Fibroblast of skin of scalp (primary cell): ENCODE data around the gene CCL1.

Experiments
- DNase-seq: peaks from one replicate; pipeline ENCODE4 v3.0.0-alpha.2; 2013

Gene CCL1

DNA sequence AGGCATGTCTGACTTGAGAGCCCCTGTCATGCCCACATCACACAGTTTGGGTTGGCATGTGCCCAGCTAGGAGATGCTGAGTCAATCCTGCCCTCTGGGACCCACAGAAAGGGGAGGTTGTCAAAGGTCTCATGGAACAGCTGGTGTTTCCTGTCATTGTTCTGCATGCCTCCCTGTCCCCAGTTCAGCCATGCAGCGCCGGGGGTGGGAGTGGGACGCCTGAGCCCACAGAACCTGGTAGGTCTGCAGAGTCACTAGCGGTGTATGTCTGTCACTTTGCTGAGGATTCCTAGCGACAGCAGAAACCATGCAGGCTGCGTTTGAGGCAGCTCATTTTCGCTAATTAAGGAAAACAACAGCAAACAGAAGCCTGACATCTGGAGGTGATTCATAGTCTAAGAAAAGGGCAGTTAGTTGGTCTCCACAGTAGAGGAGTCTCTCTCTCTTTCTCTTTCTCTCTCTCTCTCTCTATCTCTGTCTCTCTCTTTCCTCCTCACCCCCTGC, 19.6 kb upstream of the CCL1 start:
- peak; percentile 17 for DNase-seq

DNA sequence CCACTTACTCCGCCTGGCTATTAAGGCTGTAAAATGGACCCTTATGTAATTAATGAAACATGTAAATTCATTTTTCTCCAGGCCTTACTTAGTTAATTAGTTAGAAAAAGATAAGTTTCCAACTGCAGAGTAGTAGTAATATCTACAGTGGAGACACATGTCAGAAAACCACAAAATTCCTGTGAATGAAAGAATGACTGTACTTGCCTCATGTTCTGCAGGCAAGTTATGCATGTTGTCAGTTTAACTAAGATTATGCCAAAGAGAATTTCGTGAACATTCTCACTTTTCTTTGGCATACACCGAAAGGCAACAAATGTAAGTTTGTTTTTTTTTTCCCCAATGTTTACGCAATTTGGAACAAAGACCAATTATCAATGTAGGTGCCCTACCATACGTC, 16.8 kb upstream of the CCL1 start:
- peak; percentile 22 for DNase-seq

DNA sequence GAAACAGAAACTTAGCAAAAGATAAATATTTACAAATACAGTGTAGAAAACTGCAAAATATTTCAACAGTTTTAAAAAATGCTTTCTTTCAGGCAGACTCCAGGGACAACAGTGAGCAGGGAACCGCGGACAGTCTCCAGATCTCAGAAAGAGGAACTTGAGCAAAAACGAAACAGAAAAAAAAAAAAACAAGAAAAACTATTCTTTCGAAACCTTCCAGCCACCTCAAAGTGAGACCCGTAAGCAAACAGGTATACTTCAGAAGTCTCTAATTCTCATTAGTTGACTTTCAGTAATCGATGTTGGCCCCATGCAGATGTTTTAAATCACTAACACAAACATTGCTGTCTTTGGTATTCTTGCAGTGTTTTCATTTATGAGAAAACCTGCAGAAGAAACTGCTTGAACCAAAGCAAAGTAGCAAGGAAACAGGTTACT, 15.7 kb upstream of the CCL1 start:
- DNase-seq = no peak

DNA sequence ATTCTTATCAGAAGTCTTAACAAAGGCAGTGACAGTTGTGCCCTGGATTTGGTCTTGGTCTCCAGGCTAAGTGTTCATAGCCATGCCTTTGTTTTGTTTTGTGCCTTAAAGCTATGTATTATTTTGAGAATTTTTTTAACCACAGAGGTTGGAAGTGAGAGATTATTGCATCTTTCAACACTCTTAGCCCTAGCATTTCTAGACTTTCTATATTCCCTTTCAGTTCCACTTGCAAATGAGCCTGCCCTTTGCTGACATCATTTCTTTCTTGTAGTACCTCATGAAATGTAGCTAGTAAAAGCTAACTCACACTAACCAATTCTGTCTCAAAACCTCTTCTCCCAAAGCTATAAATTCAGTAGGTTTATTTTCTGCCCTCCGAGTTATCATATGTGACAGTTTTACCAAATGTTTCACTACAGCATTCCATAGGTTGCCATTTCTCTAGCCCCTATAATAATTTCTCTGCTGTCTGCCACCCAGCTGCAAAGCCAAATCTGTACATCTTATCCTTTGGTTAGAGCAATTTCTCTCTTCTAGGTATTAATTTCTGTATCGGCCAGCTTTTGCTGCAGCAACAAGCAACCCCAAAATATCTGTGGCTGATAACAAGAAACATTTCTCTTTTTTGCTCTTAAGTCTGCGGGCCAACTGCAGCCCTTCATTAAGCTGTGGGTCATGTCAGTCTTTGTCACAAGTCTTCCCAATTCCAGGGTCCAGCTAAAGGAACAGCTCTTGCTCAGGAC, 14.2 kb upstream of the CCL1 start:
- no peak for DNase-seq

DNA sequence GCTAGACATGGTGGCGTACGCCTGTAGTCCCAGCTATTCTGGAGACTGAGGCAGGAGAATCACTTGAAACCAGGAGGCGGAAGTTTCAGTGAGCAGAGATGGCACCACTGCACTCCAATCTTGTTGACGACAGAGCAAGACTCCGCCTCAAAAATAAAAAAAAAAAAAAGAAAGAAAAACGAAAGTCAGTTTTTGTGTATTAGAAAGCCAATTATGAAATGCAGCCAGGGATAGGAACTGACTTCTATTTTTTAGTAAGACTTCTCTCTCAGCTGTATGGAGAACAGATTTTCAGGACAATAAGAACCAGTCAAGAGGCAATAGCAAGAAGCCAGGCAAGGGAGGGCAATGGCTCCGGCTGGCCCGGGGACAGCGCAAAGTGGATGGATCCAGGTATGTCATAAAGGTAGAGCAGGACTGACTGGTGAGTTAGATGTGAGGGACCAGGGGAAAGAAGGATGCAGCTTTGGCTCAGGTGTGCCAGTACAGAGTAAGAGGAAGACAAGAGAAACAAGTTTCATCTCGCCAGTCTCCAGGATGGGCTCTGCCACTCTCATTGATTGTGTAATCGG, 12.5 kb upstream of the CCL1 start:
- DNase-seq = no peak

DNA sequence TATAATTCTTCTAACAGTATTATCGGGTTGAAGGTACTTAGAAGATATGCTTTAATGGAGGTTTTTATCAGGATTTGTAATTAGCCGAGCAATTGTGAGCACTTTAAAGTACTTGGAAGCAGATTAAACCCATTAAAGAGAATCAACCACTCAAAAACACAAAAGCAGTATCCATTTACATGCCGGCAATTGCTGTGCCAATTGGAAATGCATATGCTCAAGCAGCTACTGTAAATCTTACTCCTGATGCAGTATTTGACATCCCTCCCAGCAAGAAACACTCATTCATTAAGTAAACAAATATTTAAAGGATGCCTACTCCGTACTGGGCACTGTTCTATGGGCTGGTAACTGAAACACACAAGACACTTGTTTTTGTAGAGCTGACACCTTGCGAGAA, 11.4 kb upstream of the CCL1 start:
- no peak for DNase-seq

DNA sequence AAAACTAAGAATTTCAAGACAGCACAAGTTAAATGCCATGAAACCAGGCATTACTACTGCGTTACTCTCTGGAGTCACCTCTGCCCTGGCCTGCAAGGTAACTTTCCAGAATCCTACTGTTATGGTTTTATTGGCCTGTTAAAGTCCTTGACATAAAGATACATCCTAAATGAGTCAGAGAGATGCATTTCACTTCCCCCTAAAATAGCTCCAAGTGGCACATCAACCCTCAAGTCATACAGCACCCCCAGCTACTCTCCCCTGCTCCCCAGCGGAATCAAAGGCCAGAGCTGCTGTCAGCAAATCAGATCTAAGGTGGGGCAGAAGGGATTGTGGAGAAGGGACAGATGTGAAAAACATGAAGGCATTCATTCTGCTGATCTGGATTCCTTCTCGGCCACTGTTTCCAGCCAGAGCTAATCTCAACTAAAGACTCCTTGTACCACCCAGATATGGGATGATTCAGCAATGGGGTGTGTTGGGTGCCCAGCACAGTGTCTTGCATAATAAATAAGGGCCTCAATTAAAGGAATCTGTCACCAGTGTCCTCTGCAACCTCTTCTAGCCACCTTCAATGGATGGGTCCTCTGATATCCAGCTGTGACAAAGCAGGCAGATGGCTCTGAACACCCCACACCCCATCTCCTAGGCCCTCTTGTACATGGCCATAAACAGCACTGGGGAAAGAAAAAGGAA, 8.5 kb upstream of the CCL1 start:
- no peak for DNase-seq

DNA sequence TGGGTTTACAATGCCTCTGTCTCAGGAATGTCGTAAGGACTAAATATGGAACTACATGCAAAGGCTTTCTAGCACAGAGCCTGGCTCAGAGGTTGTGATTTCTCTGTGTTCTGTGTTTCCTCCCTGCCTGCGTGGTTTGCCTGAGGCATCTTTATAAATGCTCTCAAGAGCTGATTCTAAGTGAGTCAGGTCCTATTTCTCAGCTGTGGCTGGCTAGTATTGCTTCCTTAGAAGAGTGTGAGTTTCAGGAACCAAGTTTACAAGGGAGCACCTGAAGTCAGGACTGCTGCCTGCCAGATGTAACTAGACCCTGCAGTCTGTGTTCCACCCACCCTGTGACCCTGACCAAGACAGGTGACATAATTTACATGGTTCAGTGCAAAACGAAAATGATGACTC, 8.0 kb upstream of the CCL1 start:
- DNase-seq = no peak

DNA sequence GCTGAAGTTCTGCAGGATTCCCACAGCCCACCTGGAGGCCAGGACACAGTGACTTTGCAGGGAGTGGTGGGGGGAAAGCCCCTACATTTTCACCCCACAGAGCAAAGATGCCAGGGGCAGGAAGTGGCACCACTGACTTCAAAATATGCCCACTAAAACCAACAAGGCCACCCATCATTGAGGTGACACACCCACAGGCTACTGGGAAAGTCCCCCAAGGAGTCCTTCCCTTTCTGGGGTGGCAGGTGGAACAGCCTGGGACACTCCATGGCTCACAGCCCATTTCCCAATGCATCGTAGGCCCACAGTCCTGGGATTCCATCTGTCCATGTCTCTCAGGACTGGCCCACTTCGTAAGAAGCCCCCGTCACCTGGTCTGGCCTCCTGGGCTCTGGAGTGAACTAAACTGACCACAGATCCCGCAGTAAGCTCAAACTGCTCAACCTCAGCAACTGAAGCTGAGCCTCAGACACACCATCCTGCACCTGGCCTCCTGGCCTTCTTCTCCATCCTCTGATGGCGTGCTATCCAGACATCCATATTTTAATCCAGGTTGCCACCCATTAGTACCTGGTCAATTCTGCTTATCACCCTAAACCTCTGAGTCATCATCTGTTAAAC, 7.5 kb upstream of the CCL1 start:
- no peak for DNase-seq

DNA sequence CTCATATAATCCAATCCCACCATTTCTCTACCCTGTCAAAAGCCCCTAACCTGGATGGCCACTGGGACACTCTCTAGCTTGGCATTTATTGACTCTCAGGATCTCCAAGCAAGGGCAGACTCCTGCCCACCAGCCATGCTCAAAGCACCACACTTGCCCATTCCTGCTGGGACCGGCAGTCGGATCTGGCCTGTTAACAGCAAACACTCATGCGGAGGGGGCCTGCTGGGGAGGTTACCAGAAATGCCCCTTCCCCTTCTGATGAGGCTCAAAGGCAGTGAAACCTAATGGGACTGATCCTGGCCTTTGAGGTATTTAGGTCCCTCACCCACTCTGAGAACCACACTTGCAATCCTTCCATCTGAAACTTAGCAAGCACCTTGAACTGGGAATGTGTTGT, 6.5 kb upstream of the CCL1 start:
- DNase-seq = no peak

DNA sequence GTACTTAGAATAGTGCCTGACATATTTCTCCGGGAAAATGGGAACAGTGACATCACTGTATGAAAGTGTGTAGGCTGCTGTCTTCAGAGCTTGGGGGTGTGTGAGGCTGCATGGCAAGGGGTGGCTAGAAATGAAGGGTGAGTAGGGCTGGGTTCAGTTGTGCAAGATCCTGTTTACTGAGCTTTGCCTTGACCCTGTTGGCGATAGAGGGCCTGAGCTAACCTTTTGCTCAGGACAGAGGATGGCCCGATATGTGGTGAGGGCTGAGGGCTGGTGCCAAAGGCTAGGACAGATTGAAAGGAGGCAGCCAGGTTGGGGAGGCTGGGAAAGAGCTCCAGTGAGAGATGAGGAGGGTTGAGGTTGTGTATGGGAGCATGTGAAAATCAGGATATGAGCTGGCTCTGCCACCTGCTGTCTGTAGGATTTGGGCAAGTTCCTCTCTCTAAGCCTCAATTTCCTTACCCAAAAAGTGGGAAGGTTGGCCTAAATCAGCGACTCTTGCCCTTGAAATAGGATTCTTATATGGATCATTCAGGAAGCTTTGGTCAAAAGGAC, 6.0 kb upstream of the CCL1 start:
- no peak for DNase-seq

DNA sequence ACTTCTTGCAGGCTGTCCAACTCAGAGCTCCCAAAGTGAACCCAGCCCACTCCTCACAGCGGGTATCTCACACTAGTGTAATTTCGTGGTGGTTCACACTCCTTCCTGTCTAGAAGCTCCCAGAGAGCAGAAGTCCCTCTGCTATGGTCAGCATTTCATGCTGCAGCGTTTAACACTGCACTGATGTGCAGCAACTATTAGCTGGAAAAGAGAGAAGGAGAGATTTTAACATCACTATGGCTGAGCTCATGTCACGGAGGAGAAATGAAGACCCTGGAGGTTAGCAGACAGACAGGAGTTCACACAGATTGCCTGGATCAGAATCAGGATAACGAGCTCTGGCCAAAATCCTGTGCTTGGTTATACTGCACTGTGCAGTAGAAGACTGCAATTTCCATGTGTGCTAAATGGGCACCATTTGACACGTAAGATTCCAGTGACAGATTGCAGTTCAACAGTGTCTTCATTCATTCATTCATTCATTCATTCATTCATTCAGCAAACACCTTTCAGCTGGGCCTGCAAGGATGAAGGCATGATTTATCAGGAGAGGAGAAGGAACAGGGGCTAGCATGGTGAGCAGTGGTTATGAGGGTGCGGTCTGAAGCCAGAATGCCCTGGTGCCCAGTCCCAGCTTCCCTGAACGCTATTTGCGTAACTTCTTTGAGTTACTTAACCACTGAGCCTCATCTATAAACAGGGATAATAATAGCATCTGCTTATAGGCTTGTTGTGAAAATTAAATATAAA, 5.3 kb upstream of the CCL1 start:
- DNase-seq = no peak

DNA sequence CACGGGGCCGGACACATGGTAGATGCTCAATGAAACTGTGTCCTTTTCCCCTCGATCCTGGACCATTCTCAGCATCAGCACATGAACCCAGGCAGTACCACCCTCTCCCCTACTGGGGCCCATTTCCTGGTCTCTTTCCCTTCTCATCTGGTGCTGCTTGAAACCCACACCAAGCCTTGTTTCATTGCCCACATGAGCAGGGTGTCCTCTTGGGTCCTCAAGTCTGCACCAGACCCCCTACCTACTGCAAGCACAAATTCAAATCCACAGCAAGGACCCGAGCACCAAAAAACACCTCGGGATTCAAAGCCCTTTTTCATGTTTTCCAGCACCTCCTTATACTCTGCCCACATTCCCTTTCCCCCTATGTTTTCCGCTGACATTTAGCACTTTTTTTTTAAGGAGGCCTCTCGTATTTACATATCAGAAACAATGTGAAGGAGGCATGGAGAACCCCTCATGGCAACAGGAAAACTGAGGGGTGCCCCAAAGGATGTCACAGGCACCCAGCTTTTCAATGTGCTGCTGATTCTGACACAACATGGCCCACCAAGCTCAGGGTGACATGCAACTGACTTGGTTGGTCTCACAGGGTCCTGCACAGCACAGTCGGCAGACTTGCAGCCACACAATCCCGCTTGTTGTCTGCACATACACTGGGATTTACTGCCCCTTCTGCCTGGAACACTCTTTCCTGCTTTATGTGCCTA, 4.6 kb upstream of the CCL1 start:
- no peak for DNase-seq

DNA sequence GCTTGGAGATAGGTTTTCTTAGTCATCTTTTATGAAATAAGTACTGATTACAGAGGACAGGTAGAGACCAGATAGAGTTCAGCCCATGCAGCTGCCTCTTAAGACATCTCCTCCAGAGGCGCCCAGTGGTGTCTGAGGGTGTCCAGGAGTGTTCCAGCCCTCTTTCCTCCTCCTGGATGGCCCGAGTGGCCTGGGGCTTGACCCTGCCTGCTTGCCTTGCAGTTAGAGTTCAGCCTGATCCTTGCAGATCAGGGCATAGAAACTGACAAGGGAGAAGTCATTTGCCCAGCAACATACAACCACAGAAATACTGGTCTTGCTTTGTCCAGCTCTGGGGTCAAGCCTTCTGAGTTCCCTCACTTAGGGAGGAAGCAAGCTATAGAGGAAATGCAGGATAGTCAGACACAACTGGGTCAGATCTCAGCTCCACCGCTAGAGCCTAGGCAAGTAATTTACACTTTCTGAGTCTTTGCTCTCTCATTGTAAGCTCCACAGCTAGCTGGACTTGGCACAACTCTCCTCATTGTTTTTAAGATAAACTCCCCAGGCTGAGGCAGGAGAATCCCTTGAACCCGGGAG, 3.6 kb upstream of the CCL1 start:
- DNase-seq = no peak

DNA sequence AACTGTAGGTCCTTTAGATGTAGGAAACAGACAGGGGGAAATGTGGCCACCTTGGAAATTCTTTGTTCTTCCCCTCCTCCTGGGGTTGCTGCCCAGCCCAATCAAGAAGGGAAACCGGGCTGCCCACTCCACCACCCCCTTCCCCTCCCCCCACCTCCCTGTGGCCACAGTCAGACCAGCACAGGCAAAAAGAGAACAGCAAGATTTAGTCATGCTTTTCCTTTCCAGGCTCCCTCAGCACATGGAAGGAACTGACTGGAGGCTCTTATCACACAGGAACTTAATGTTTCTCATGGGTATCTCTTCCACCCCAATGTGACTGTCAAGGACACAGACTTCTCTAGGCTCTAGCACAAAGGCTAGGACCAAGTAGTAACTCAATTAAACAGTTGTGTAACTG, 3.0 kb upstream of the CCL1 start:
- DNase-seq = no peak

DNA sequence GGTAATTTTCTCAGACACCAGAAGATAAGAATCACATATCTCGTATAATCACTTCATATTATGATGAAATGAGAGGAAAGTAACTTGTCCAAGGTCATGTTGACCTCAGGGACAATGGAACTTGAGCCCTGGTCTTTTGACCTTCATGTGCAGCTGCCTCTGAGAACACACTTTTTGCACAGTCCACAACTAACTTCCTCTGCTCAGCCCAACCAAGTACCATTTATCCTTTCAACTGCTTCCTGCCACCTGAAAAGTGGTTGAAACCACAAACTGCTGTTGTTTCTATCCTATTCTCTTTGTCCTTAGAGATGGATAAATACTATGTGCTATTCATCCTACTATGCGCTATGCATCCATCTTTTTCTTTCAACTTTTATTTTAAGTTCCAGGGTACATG, 2.3 kb upstream of the CCL1 start:
- no peak for DNase-seq

DNA sequence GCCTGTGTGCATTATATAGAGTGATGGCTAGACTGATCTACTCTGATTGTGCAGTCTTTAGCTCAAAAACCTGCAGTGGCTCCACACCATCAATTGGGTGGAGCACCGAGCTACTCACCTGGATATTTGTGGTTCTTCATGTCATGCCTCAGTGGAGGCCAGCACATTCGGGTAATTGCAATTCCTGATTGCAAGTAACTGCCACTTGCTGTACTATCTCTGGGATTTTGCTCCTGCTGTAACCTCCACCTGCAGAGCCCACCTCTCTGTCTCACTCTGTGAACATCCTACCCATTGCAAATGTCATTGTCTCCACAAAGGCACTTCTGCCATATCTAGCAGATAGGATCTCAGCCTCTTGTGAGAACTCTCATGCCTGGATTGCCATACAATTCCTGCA, 1.7 kb upstream of the CCL1 start:
- no peak for DNase-seq

DNA sequence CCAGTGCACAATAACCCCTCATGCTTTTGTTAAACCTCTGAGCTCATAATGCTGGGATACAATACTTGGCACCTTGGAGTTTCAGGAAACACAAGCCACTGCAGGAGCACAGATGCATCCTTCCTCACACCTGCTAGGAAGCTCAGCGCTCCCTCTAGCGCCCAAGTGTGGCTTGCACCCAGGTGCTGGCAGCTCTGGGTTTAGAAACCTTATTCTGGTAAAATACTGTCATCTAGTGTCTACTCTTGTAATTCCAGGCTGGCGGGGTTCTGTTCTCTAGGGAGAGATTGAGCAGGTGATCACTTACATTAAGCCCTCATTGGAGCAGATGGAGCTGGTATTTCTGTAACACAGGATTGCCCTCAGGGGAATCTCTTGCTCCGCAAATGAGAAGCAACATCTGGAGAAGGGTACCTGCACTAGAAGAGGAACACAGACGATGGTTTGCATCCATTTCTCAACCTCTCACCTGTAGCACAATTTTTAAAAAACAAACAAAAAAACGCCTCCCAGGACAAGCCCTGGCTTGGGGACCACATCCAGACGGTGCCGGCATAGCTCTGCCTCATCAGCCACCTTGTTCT, 1.5 kb downstream of the CCL1 start:
- peak; percentile 80 for DNase-seq

DNA sequence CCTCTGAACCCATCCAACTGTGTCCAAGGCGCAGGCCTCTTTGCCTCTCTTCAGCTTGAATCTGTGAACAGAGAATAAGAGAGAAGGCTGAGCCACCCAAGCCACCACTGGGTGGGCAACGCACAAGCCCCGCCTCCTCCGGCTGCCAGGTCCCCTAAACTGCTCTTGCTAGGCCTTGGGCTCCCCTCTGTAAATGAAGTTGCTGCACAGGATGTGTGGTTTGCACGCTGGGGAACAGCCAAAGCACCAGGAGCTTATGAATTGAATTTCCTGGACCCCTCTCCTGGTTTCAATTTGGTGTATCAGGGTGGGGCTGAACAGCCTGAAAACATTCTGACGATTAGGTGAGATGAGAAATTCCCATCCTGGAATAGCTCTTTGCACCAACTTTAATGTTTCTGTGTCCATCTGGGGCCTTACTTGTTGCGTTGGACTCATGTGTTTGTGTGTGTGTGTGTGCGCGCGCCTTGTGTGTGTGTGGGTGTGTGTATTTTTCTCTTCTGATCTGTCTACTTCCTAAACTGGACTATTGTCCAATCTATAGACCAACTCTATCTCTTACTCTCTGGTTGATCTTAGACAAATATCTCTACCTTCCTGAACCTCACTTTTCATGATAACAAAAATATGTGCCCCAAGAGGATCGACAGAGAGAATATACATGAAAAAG, 2.3 kb downstream of the CCL1 start:
- no peak for DNase-seq

DNA sequence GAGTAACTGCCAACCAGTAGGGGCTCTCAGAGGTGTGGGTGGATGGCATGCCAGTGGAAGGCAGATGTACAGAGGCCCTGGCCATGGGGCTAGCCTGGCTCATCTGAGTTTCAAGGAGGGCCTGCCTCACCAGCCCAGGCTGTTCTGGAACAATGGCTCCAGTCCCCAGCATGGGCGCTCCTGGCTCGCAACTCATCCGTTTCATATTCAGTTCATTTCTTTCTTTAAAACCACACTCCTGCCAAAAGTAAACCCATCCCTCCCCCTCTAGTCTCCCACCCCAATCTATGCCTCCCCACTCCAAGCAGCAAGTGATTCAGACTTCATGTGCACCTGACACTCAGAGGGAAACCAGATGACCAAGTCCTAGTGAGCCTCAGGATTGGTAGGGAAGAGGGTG, 4.4 kb downstream of the CCL1 start:
- DNase-seq = no peak
